OCI-LY7 (cell line): ENCODE data around the gene DTX1. TPM values are rescaled to one million over a fixed set of nuclear protein-coding genes. Genes with fewer than 3 reads are reported as not detected.

ENCODE experiments used
- BruUV-seq: library from RNA; stranded (reverse); fragments of 400-500 nt; replicated peaks from 2 replicates; lab custom pipeline; 2021; lab: Mats Ljungman, UMichigan
- CTCF ChIA-PET: fragments of 300-600 bp; sonication (Branson Sonifier 250); formaldehyde crosslinking; loops from one replicate; lab custom pipeline; 2022; ENCODE audit warnings: antibody characterized with exemption; ENCODE audit not compliant: unreplicated experiment; lab: Charles Lee
- POLR2A ChIA-PET: fragments of 300-600 bp; sonication (Branson Sonifier 250); formaldehyde crosslinking; loops from one replicate; lab custom pipeline; 2022; ENCODE audit warnings: antibody characterized with exemption; lab: Charles Lee
- DNase-seq: peaks from one replicate; pipeline ENCODE4 v3.0.0-alpha.2; 2015; ENCODE audit warnings: low spot score
- H2AFZ ChIP-seq: fragments of 200-600 bp; sonication (generic), shearing (Covaris generic); 2 replicates; pipeline ENCODE4 v1.6.1; 2014; ENCODE audit warnings: mild to moderate bottlenecking, antibody characterized with exemption, low read length, moderate library complexity
- H3K27ac ChIP-seq: fragments of 200-600 bp; sonication (generic); 2 replicates; pipeline ENCODE4 v1.5.1; 2014; ENCODE audit warnings: mixed run types, low read depth, mild to moderate bottlenecking, moderate library complexity, low read length, inconsistent platforms; ENCODE audit not compliant: poor library complexity, severe bottlenecking
- H3K36me3 ChIP-seq: fragments of 200-600 bp; sonication (generic); 2 replicates; pipeline ENCODE4 v1.6.1; 2014; ENCODE audit warnings: mild to moderate bottlenecking, antibody characterized with exemption, low read length, moderate library complexity, mixed read lengths; ENCODE audit not compliant: insufficient read depth
- H3K4me1 ChIP-seq: fragments of 200-600 bp; sonication (generic); 2 replicates; pipeline ENCODE4 v1.5.1; 2014; ENCODE audit warnings: mild to moderate bottlenecking, low read length; ENCODE audit not compliant: insufficient read depth, poor library complexity, severe bottlenecking
- H3K4me2 ChIP-seq: fragments of 200-600 bp; sonication (generic); 2 replicates; pipeline ENCODE4 v1.6.1; 2014; ENCODE audit warnings: mild to moderate bottlenecking, low read length
- H3K4me3 ChIP-seq: fragments of 200-600 bp; sonication (generic); 2 replicates; pipeline ENCODE4 v1.5.1; 2014; ENCODE audit warnings: mild to moderate bottlenecking, low read depth, low read length; ENCODE audit not compliant: poor library complexity, severe bottlenecking
- H3K79me2 ChIP-seq: fragments of 200-600 bp; sonication (generic); 2 replicates; pipeline ENCODE4 v1.6.1; 2016; ENCODE audit warnings: low read depth, mild to moderate bottlenecking, low read length, moderate library complexity, mixed read lengths; ENCODE audit not compliant: insufficient read depth
- H3K9me2 ChIP-seq: fragments of 200-600 bp; sonication (generic); 2 replicates; pipeline ENCODE4 v1.6.1; 2016; ENCODE audit warnings: mild to moderate bottlenecking, low read length, mixed read lengths; ENCODE audit not compliant: insufficient read depth
- H3K9me3 ChIP-seq: fragments of 200-600 bp; sonication (generic); 2 replicates; pipeline ENCODE4 v1.6.1; 2014; ENCODE audit warnings: mild to moderate bottlenecking, mixed run types, low read length, mixed read lengths
- H4K20me1 ChIP-seq: fragments of 200-600 bp; sonication (generic); 2 replicates; pipeline ENCODE4 v1.6.1; 2014; ENCODE audit warnings: mild to moderate bottlenecking, antibody characterized with exemption, low read length, moderate library complexity, mixed read lengths; ENCODE audit not compliant: insufficient read depth
- CTCF ChIP-seq: fragments of 200-600 bp; sonication (generic); conservative IDR thresholded peaks from 2 replicates; pipeline ENCODE4 v1.5.1; 2014; ENCODE audit warnings: mild to moderate bottlenecking, antibody characterized with exemption, low read length, moderate library complexity, mixed read lengths
- EZH2phosphoT487 ChIP-seq: fragments of 200-600 bp; sonication (generic); IDR thresholded peaks from 2 replicates; pipeline ENCODE4 v1.6.1; 2018; ENCODE audit warnings: low read depth, borderline replicate concordance, mild to moderate bottlenecking, mixed run types, antibody characterized with exemption, low read length, moderate library complexity, mixed read lengths
- intact Hi-C: fragments of 100-400 bp; cut with micrococcal nuclease; formaldehyde crosslinking; loops from one replicate; pipeline ENCODE4 v1.10.0; 2022; ENCODE audit not compliant: unreplicated experiment
- total RNA-seq, 2 experiments: library from RNA; depleted of rRNA in 1 of 2; stranded (reverse); fragments of >200 nt in 1 of 2; shearing (Covaris generic) in 1 of 2; gene quantifications; 2 replicates each; pipeline ENCODE4 v1.2.3, GENCODE V29; 2014 to 2022

Gene DTX1
- total RNA-seq, 2 experiments from 2014 or later: 293 to 535 TPM

- CTCF ChIA-PET: no interaction called here
- no peak for DNase-seq
- H3K9me3 ChIP-seq: no peaks in the 10 kb centered on the region
- intact Hi-C loops: no loop called here
- peaks cover 99% of the 10 kb centered on the region for H3K4me1 ChIP-seq
- TF ChIP-seq EZH2phosphoT487 (no peak), CTCF (no peak)
- POLR2A ChIA-PET: no interaction called here
- no peak overlapping the region for H3K4me2 ChIP-seq
- H3K36me3 ChIP-seq: peaks cover 97% of the 10 kb centered on the region
- no peak overlapping the region for H2AFZ ChIP-seq
- H3K27ac ChIP-seq: peak overlapping the region; percentile 97
- peaks cover 96% of the 10 kb centered on the region for H3K79me2 ChIP-seq
- no peaks in the 10 kb centered on the region for H4K20me1 ChIP-seq
- no peak overlapping the region for H3K4me3 ChIP-seq
- BruUV-seq: no TSS peak
- no peaks in the 10 kb centered on the region for H3K9me2 ChIP-seq
These were observed 26.1 kb downstream of the DTX1 start for GRCh38 chr12:113082486-113083148.

GRCh38 chr12:113083863-113084435 is 27.4 kb downstream of the DTX1 start:
- H2AFZ ChIP-seq: no peak overlapping the region
- no peak overlapping the region for H3K4me3 ChIP-seq
- H3K4me2 ChIP-seq: peak overlapping the region; percentile 25
- H3K36me3 ChIP-seq: peaks cover 99% of the 10 kb centered on the region
- no peak for DNase-seq
- H3K9me2 ChIP-seq: no peaks in the 10 kb centered on the region
- intact Hi-C loops: no loop called here
- H3K4me1 ChIP-seq: peaks cover 100% of the 10 kb centered on the region
- ChIA-PET CTCF (interaction anchor here (0.5 kb wide), 1 partner anchor 51 kb away, joined by 8 read pairs; the partner anchor contains the start of gene RASAL1), POLR2A (interaction anchor here (1.1 to 3.9 kb wide), 4 partner anchors 9 to 34 kb away, joined by 3 to 18 read pairs (median 4); no protein-coding TSS in a partner anchor)
- no peaks in the 10 kb centered on the region; the same call in 1 of the 2 replicates for H4K20me1 ChIP-seq
- TF ChIP-seq EZH2phosphoT487 (no peak), CTCF (no peak)
- peak overlapping the region; percentile 97 for H3K27ac ChIP-seq
- H3K9me3 ChIP-seq: no peaks in the 10 kb centered on the region
- no TSS peak for BruUV-seq
- H3K79me2 ChIP-seq: peaks cover 98% of the 10 kb centered on the region
